Activated CD8-positive, alpha-beta T cell treated with anti-CD3 and anti-CD28 coated beads for 36 hours (primary cell): Measurements from ENCODE around the gene SLC9A9. TPM values are rescaled to one million over a fixed set of nuclear protein-coding genes. Genes with fewer than 3 reads are reported as not detected.

Source experiments
- ATAC-seq: fragments of 200-7000 bp; cut with Tn5 transposase; one replicate; pipeline ENCODE4 v1.10.0; 2021; ENCODE audit warnings: mild to moderate bottlenecking, moderate library complexity
- CTCF ChIA-PET: fragments of 350-600 bp; sonication (Branson Sonifier 250); formaldehyde crosslinking; loops from one replicate; lab custom pipeline; 2021; ENCODE audit warnings: antibody characterized with exemption; lab: Charles Lee
- POLR2A ChIA-PET: fragments of 350-600 bp; sonication (Branson Sonifier 250); formaldehyde crosslinking; loops from one replicate; lab custom pipeline; 2021; ENCODE audit warnings: antibody characterized with exemption; lab: Charles Lee
- DNase-seq: peaks from one replicate; pipeline ENCODE4 v3.0.0-alpha.2; 2020
- H3K27ac Mint-ChIP-seq: one replicate; pipeline ENCODE4 v1.8.0; 2021; ENCODE audit warnings: mild to moderate bottlenecking, mixed read lengths
- H3K27me3 Mint-ChIP-seq: one replicate; pipeline ENCODE4 v1.8.0; 2021; ENCODE audit warnings: mixed read lengths
- H3K36me3 Mint-ChIP-seq: one replicate; pipeline ENCODE4 v1.8.0; 2021; ENCODE audit warnings: low read depth, mixed read lengths
- H3K4me1 Mint-ChIP-seq: one replicate; pipeline ENCODE4 v1.8.0; 2021; ENCODE audit warnings: low read depth, mixed read lengths
- H3K4me3 Mint-ChIP-seq: one replicate; pipeline ENCODE4 v1.8.0; 2021; ENCODE audit warnings: mild to moderate bottlenecking, moderate library complexity, mixed read lengths
- H3K9me3 Mint-ChIP-seq: one replicate; pipeline ENCODE4 v1.8.0; 2021; ENCODE audit warnings: mixed read lengths
- intact Hi-C: fragments of 100-400 bp; cut with micrococcal nuclease; formaldehyde crosslinking; loops from one replicate; pipeline ENCODE4 v1.10.0; 2022
- total RNA-seq, 2 experiments: library from RNA; stranded (reverse); gene quantifications; one replicate each; pipeline ENCODE4 v1.2.3, GENCODE V29; 2021
- TF ChIP-seq, protein P1 (sequence below): fragments of 200-600 bp; IDR thresholded peaks from one replicate; pipeline ENCODE4 v1.8.0; 2022; ENCODE audit warnings: antibody characterized with exemption, mild to moderate bottlenecking

Gene SLC9A9
- total RNA-seq, 2 experiments from 2014 or later = 1.9 to 2.2 TPM

DNA sequence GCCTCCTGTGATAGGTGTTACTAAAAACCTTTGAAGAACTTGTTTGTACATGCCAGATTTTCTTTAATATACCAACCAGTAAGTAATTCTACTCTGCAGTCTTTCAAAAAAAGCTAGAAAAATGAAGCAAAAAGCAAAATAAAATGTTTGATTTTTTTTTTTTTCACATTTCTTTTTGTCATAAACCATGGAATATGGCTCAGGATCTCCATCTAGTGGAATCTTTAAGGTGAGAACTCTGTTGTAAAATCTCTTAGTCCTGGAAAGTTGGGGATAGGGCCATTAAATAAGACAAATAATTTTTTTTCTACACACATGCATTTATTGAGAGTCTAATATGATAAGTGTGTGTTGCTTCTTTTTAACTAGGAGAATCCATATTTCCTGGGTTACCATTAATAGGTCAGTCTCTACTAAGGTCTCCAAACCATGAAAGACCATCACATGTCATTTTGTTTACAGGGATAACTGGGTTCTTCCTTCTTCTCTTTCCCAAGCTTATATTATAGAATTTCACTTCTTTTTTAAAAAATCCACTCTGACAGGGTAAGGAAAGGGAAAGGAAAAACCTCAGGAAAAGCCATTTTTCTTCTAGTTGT, 84.6 kb downstream of the SLC9A9 start:
- Mint-ChIP-seq H3K4me1 (no peaks in the 10 kb centered on the region), H3K27ac (no peak overlapping the region), H3K36me3 (no peaks in the 10 kb centered on the region), H3K27me3 (no peaks in the 10 kb centered on the region), H3K9me3 (no peaks in the 10 kb centered on the region), H3K4me3 (no peak overlapping the region)
- intact Hi-C loops = no loop called here
- TF ChIP-seq, protein P1, sequence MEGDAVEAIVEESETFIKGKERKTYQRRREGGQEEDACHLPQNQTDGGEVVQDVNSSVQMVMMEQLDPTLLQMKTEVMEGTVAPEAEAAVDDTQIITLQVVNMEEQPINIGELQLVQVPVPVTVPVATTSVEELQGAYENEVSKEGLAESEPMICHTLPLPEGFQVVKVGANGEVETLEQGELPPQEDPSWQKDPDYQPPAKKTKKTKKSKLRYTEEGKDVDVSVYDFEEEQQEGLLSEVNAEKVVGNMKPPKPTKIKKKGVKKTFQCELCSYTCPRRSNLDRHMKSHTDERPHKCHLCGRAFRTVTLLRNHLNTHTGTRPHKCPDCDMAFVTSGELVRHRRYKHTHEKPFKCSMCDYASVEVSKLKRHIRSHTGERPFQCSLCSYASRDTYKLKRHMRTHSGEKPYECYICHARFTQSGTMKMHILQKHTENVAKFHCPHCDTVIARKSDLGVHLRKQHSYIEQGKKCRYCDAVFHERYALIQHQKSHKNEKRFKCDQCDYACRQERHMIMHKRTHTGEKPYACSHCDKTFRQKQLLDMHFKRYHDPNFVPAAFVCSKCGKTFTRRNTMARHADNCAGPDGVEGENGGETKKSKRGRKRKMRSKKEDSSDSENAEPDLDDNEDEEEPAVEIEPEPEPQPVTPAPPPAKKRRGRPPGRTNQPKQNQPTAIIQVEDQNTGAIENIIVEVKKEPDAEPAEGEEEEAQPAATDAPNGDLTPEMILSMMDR = peak; percentile 36
- POLR2A ChIA-PET = no interaction called here
- CTCF ChIA-PET = interaction anchor here (0.6 to 1.5 kb wide), 5 partner anchors 10 to 1705 kb away, joined by 3 to 4 read pairs (median 3); no protein-coding TSS in a partner anchor
- no peak for ATAC-seq
- no peak for DNase-seq

DNA sequence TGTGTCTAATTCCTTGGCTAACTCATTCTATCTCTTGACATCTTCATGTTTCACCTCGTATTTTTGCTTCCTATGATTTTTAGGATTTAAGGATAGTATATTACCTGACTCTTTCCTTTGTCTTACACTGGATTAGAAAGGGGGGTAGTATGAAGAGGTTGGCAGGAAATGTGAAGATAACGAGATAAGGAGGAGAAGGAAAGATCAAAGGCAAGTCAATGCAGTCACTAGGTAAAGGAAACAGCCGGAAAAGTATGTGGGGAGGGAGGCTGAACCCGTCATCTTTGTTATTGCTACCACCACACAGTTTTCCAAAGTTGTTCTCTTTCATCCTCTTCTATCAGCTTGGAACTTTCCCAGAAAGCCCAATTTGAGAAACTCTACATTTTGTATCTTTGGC, 90.6 kb downstream of the SLC9A9 start:
- DNase-seq = no peak
- POLR2A ChIA-PET = no interaction called here
- TF ChIP-seq, protein P1 = no peak
- Mint-ChIP-seq H3K27me3 (no peaks in the 10 kb centered on the region), H3K36me3 (no peaks in the 10 kb centered on the region), H3K4me3 (no peak overlapping the region), H3K9me3 (no peaks in the 10 kb centered on the region), H3K27ac (no peak overlapping the region), H3K4me1 (peaks cover 18% of the 10 kb centered on the region)
- CTCF ChIA-PET = interaction anchor here (1.5 kb wide), 1 partner anchor 83 kb away, joined by 4 read pairs; no protein-coding TSS in a partner anchor
- intact Hi-C loops = no loop called here
- no peak for ATAC-seq

DNA sequence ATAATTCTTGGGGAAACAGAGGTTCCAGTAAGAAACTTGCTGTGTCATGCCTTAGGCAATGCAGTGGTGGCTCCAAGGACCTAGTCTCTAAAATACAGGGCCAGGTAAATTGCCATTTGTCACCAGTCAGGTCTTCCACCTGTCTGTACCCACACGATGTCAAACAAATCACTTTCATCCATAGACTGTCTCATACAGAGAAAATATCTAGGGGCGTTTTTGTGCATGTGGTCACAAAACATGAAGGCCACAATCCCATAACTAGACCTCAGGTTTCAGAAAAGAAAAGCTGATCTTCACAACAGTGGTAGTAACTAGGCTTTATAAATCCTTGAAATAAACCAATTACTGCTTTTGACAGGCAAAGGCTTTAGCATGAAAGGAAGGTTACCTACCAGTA, 92.3 kb downstream of the SLC9A9 start:
- DNase-seq = no peak
- Mint-ChIP-seq H3K36me3 (no peaks in the 10 kb centered on the region), H3K27me3 (no peaks in the 10 kb centered on the region), H3K4me1 (peaks cover 31% of the 10 kb centered on the region), H3K4me3 (no peak overlapping the region), H3K27ac (no peak overlapping the region), H3K9me3 (no peaks in the 10 kb centered on the region)
- intact Hi-C loops = no loop called here
- CTCF ChIA-PET = no interaction called here
- TF ChIP-seq, protein P1 = no peak
- POLR2A ChIA-PET = no interaction called here
- ATAC-seq = no peak

DNA sequence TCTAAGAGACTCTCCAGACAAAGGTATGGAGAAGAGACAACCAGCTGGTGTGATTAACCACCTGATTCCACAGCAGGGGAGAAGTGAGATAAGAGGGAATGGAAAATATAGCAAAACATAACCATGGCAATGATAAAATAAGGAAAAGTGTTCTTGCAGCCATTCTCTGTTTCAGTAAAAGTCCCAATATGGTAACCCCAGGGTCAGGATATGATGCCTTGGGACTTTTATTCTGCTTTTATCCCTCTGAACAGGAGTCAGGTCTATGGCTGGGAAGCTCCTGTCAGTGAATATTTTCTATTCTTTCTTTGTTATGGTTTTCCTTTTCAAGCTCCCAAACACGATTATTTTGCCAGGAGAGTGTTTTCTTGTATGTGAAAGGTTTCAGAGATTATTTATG, 94.2 kb downstream of the SLC9A9 start:
- no peak for ATAC-seq
- intact Hi-C loops = no loop called here
- ChIA-PET POLR2A (no interaction called here), CTCF (interaction anchor here (0.9 to 1.0 kb wide), 3 partner anchors 10 to 15 kb away, joined by 3 read pairs; no protein-coding TSS in a partner anchor)
- TF ChIP-seq, protein P1 = no peak
- Mint-ChIP-seq H3K9me3 (no peaks in the 10 kb centered on the region), H3K4me3 (no peak overlapping the region), H3K36me3 (no peaks in the 10 kb centered on the region), H3K4me1 (peaks cover 33% of the 10 kb centered on the region), H3K27ac (no peak overlapping the region), H3K27me3 (no peaks in the 10 kb centered on the region)
- DNase-seq = no peak

DNA sequence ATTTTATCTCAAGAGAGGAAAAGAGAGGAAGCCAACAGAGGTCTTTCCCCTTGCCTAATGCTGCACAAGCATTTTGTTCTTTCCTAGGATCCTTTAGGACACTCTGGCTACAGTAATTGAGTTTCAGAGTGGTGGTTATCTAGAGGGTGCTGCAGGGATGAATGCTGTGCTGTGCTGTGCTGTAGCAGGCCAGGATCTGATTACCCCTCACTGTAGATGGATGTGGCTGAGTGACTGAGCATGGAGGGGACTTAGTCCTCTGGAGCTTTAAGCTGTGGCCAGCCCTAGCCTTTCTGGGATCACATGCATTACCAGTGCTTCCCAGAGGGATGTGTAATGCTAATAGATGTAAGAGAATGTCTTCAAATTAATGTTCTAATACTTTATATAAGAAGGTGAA, 94.8 kb downstream of the SLC9A9 start:
- no peaks in the 10 kb centered on the region for H3K27me3 Mint-ChIP-seq
- CTCF ChIA-PET = interaction anchor here (0.9 to 1.2 kb wide), 3 partner anchors 10 to 72 kb away, joined by 3 read pairs; no protein-coding TSS in a partner anchor

More for the DNA sequence above, 94.8 kb downstream of the SLC9A9 start:
- TF ChIP-seq, protein P1 = no peak
- no peak overlapping the region for H3K27ac Mint-ChIP-seq
- peaks cover 31% of the 10 kb centered on the region for H3K4me1 Mint-ChIP-seq
- no peaks in the 10 kb centered on the region for H3K36me3 Mint-ChIP-seq
- no peak for DNase-seq
- POLR2A ChIA-PET = no interaction called here
- ATAC-seq = no peak
- intact Hi-C loops = no loop called here
- H3K4me3 Mint-ChIP-seq = no peak overlapping the region
- H3K9me3 Mint-ChIP-seq = no peaks in the 10 kb centered on the region
